ENCODE data around the gene C3.

DNA sequence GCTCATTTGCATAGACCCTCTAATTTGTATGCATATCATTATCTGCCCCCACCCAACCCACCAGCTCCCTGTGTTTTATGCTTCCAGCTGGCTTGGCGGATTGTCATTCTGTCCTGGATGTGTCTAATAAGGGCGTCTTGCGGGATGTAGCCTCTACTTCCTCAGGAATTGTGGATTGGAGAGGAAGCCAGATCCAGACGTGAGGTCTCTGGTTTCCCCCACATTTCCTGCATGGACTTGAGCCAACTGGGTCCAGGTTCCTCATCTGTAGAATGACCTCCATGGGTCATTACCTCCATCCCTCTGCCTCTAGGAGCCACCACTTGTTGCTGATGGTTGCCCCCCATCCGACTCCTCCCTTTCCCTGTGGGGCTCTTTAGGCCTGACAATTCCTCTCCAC is 57.7 kb downstream of the C3 start:
- TF ChIP-seq POLR2AphosphoS5 (IDR thresholded peaks at IDR 0.05) (no peak), EP300 (IDR thresholded peaks at IDR 0.05) (no peak)
- TF ChIP-seq, protein P1, sequence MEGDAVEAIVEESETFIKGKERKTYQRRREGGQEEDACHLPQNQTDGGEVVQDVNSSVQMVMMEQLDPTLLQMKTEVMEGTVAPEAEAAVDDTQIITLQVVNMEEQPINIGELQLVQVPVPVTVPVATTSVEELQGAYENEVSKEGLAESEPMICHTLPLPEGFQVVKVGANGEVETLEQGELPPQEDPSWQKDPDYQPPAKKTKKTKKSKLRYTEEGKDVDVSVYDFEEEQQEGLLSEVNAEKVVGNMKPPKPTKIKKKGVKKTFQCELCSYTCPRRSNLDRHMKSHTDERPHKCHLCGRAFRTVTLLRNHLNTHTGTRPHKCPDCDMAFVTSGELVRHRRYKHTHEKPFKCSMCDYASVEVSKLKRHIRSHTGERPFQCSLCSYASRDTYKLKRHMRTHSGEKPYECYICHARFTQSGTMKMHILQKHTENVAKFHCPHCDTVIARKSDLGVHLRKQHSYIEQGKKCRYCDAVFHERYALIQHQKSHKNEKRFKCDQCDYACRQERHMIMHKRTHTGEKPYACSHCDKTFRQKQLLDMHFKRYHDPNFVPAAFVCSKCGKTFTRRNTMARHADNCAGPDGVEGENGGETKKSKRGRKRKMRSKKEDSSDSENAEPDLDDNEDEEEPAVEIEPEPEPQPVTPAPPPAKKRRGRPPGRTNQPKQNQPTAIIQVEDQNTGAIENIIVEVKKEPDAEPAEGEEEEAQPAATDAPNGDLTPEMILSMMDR (IDR thresholded peaks at IDR 0.05): no peak
